Nephron (organoid): ENCODE results near the gene SFTPA1.
A peak's percentile ranks its signal among the peaks of the same experiment; 100 is the strongest.
"Not testable (repeated sequence)": the region's sequence is repeated elsewhere in the genome, so short reads cannot be mapped to it uniquely, and the experiment has no call there.

Experiments used
- H3K27ac Mint-ChIP-seq, 3 experiments: 2 replicates each; pipeline ENCODE4 v1.8.0; 2020; ENCODE audit warnings: mixed read lengths in 3 of 3, mild to moderate bottlenecking in 2 of 3, moderate library complexity in 1 of 3
- H3K27me3 Mint-ChIP-seq: 2 replicates; pipeline ENCODE4 v1.8.0; 2021; ENCODE audit warnings: low read depth, mild to moderate bottlenecking, moderate library complexity, mixed read lengths
- H3K36me3 Mint-ChIP-seq: 2 replicates; pipeline ENCODE4 v1.8.0; 2020; ENCODE audit warnings: low read depth, mixed read lengths
- H3K4me1 Mint-ChIP-seq: 2 replicates; pipeline ENCODE4 v1.8.0; 2020; ENCODE audit warnings: mixed read lengths
- H3K4me3 Mint-ChIP-seq, 3 experiments: 2 replicates each; pipeline ENCODE4 v1.8.0; 2020; ENCODE audit warnings: mild to moderate bottlenecking in 3 of 3, mixed read lengths in 3 of 3, moderate library complexity in 2 of 3
- H3K9me3 Mint-ChIP-seq: 2 replicates; pipeline ENCODE4 v1.8.0; 2020; ENCODE audit warnings: mixed read lengths
- CTCF ChIP-seq, 3 experiments: fragments of 200-600 bp; sonication (generic); IDR thresholded peaks; one replicate each; pipeline ENCODE4 v1.5.0; 2021; ENCODE audit warnings: antibody characterized with exemption in 3 of 3; ENCODE audit not compliant: unreplicated experiment in 3 of 3

SFTPA1 gene

GRCh38 chr10:79610601-79611191, at the start of gene SFTPA1:
Gene SFTPA1 (plus strand): TSS chr10:79610939. CDS start chr10:79611826, 887 bp downstream.
- Mint-ChIP-seq H3K4me1 (no peaks in the 10 kb centered on the region), H3K27ac (no peak within 1 kb of the TSS), H3K4me3 (no peak within 1 kb of the TSS), H3K27me3 (peaks cover 20% of the 10 kb centered on the region), H3K36me3 (no peaks in the 10 kb centered on the region), H3K9me3 (peaks cover 2% of the 10 kb centered on the region)
- TF ChIP-seq CTCF (IDR thresholded peaks at IDR 0.05; ENCODE audit: unreplicated experiment in 3 of 3) = no peak

GRCh38 chr10:79561257-79561656, 49.5 kb upstream of the SFTPA1 start:
- H3K27ac Mint-ChIP-seq = no peak overlapping the region
- H3K4me3 Mint-ChIP-seq = no peak overlapping the region
- no peaks in the 10 kb centered on the region for H3K4me1 Mint-ChIP-seq
- no peaks in the 10 kb centered on the region for H3K9me3 Mint-ChIP-seq
- no peaks in the 10 kb centered on the region for H3K36me3 Mint-ChIP-seq
- H3K27me3 Mint-ChIP-seq = peaks cover 4% of the 10 kb centered on the region
- TF ChIP-seq CTCF (IDR thresholded peaks at IDR 0.05; ENCODE audit: unreplicated experiment in 3 of 3) = no peak

- H3K9me3 Mint-ChIP-seq = peaks cover 4% of the 10 kb centered on the region
- H3K27ac Mint-ChIP-seq = no peak overlapping the region
- no peaks in the 10 kb centered on the region for H3K4me1 Mint-ChIP-seq
- H3K4me3 Mint-ChIP-seq = peak overlapping the region in 2 of 3 experiments; percentile 29 to 74
- TF ChIP-seq CTCF (IDR thresholded peaks at IDR 0.05; ENCODE audit: unreplicated experiment in 3 of 3) = peak; percentile 83 to 89 (median 83)
- H3K27me3 Mint-ChIP-seq = peaks cover 4% of the 10 kb centered on the region
- H3K36me3 Mint-ChIP-seq = no peaks in the 10 kb centered on the region
These were observed 48.5 kb upstream of the SFTPA1 start for GRCh38 chr10:79562135-79562756.

- no peaks in the 10 kb centered on the region for H3K36me3 Mint-ChIP-seq
- H3K4me1 Mint-ChIP-seq = no peaks in the 10 kb centered on the region
- H3K27ac Mint-ChIP-seq = no peak overlapping the region
- H3K9me3 Mint-ChIP-seq = peaks cover 13% of the 10 kb centered on the region
- H3K4me3 Mint-ChIP-seq = no peak overlapping the region
- peaks cover 6% of the 10 kb centered on the region for H3K27me3 Mint-ChIP-seq
- TF ChIP-seq CTCF (IDR thresholded peaks at IDR 0.05; ENCODE audit: unreplicated experiment in 3 of 3) = no peak
These were observed 47.3 kb upstream of the SFTPA1 start for GRCh38 chr10:79563426-79563825.

- H3K27ac Mint-ChIP-seq, H3K4me3 Mint-ChIP-seq, H3K27me3 Mint-ChIP-seq: not testable (repeated sequence)
These were observed 40.1 kb upstream of the SFTPA1 start for GRCh38 chr10:79570624-79571023.

GRCh38 chr10:79579361-79579760, 31.4 kb upstream of the SFTPA1 start:
- no peaks in the 10 kb centered on the region for H3K36me3 Mint-ChIP-seq
- H3K4me1 Mint-ChIP-seq = no peaks in the 10 kb centered on the region
- no peak overlapping the region for H3K27ac Mint-ChIP-seq
- peaks cover 5% of the 10 kb centered on the region for H3K27me3 Mint-ChIP-seq
- peaks cover 15% of the 10 kb centered on the region for H3K9me3 Mint-ChIP-seq
- no peak for TF ChIP-seq CTCF (IDR thresholded peaks at IDR 0.05; ENCODE audit: unreplicated experiment in 3 of 3)
- H3K4me3 Mint-ChIP-seq = no peak overlapping the region

More at GRCh38 chr10:79570624-79571023, 40.1 kb upstream of the SFTPA1 start:
- not testable (repeated sequence) for H3K4me1 Mint-ChIP-seq, H3K36me3 Mint-ChIP-seq
- peaks cover 54% of the 10 kb centered on the region for H3K9me3 Mint-ChIP-seq
